ENCODE results near the gene PFN2. TPM values are rescaled to one million over a fixed set of nuclear protein-coding genes. Genes with fewer than 3 reads are reported as not detected.

PFN2 gene
- total RNA-seq, 1 donor from 2014 or later = 98.0 TPM

DNA sequence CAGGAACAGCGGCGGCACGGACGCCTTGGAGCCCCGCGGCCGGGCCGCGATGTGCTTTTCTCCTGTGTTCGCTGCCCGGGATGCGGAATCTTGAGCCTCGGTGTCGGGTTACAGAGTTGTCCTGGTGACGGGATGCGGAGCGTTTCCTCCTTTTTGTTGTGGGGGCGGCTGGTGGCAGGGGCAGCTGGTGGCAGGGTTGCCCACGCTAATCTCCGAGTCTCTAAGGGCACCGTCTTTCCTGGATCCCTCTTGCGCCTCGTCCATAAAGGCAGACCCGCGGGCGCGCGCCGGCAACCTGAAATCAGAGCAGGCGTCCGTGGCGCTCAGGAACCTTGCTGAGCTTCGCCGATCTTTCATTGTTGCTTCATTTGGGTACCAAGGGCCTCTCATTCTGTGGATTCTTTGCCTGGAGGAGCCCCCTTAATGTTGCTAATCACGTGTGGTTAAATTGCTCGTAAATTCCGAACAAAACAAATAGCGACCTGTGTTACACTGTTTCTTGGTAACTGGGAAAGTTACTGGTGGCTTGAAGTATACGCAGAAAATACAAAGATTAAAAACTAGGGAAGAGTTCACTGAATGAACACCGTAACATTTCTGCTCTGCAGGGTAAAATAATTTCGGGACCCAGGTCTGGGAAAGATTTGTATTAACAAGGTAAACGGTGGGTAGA, 844 bp upstream of the PFN2 start:
- no peak for DNase-seq (ENCODE audit: low read depth)
- H3K27me3 ChIP-seq (ENCODE audit: control insufficient read depth, insufficient read depth, low read length) = no peaks in the 10 kb centered on the region
- no peak for TF ChIP-seq CTCF (IDR thresholded peaks at IDR 0.05; ENCODE audit: insufficient read depth, low read length, poor library complexity, severe bottlenecking)
- H3K36me3 ChIP-seq (ENCODE audit: control insufficient read depth, insufficient read depth, low read length) = no peaks in the 10 kb centered on the region
- H3K4me3 ChIP-seq (ENCODE audit: low read depth, low read length) = peak overlapping the region; percentile 97

- peak overlapping the region; percentile 97 for H3K4me3 ChIP-seq (ENCODE audit: low read depth, low read length)
- no peak for DNase-seq (ENCODE audit: low read depth)
- TF ChIP-seq CTCF (IDR thresholded peaks at IDR 0.05; ENCODE audit: insufficient read depth, low read length, poor library complexity, severe bottlenecking) = no peak
These were observed 567 bp downstream of the PFN2 start for GRCh38 chr3:149969940-149970715.

GRCh38 chr3:149969110-149969939, 1.4 kb downstream of the PFN2 start:
- Histone ChIP-seq H3K27me3 (ENCODE audit: control insufficient read depth, insufficient read depth, low read length) (no peaks in the 10 kb centered on the region), H3K36me3 (ENCODE audit: control insufficient read depth, insufficient read depth, low read length) (no peaks in the 10 kb centered on the region), H3K4me3 (ENCODE audit: low read depth, low read length) (peak overlapping the region; percentile 97)
- peak; percentile 18 for TF ChIP-seq CTCF (IDR thresholded peaks at IDR 0.05; ENCODE audit: insufficient read depth, low read length, poor library complexity, severe bottlenecking)
- no peak for DNase-seq (ENCODE audit: low read depth)

More at GRCh38 chr3:149969940-149970715, 567 bp downstream of the PFN2 start:
- Histone ChIP-seq H3K36me3 (ENCODE audit: control insufficient read depth, insufficient read depth, low read length) (no peaks in the 10 kb centered on the region), H3K27me3 (ENCODE audit: control insufficient read depth, insufficient read depth, low read length) (no peaks in the 10 kb centered on the region)

DNA sequence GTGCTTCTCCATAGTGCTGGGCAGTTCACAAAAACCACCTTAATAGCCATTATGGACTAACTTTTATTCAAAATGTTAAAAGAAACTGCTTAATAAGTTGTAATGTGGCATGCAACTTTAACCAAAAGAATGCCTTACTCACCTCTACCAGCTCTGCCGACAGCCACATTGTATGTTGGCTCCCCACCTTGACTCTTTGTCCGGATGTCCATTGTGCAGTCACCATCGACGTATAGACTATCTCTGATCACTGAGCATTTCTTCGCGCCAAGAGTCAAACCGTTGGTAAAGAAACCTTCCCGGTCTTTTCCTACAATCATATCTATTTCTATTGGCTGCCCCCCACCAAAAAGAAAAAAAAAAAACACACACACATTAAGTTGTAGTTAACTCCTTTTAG, 2.5 kb downstream of the PFN2 start:
- TF ChIP-seq CTCF (IDR thresholded peaks at IDR 0.05; ENCODE audit: insufficient read depth, low read length, poor library complexity, severe bottlenecking) = no peak
- H3K4me3 ChIP-seq (ENCODE audit: low read depth, low read length) = peak overlapping the region; percentile 97
- no peaks in the 10 kb centered on the region for H3K36me3 ChIP-seq (ENCODE audit: control insufficient read depth, insufficient read depth, low read length)
- no peak for DNase-seq (ENCODE audit: low read depth)
- H3K27me3 ChIP-seq (ENCODE audit: control insufficient read depth, insufficient read depth, low read length) = no peaks in the 10 kb centered on the region

DNA sequence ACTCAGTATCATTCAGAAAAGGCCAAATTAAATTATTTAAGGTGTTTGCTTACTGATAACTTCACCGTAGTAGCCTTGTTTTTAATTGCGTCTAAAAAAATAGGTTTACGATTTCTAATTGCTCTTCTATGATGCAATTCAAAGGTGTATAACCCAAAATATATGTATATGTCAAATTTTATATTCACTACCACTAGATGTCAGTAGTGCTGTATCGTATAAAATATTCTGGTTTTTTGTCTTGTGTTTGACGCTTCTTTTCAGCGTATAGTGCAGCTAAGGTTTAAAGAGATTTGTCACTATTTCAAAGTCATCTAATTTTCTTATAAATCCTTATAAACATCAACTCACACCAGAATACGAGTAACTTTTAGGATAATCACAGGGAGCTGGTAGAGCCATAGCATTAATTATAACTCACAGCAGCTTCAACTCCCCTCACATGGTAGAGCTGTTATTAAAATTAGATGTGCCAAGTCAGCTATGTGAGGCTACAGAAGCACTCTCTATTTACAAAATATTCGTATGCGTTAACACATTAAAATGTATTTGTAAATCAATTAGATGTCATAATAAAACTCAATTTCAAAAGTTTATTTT, 3.5 kb downstream of the PFN2 start:
- Histone ChIP-seq H3K27me3 (ENCODE audit: control insufficient read depth, insufficient read depth, low read length) (no peaks in the 10 kb centered on the region), H3K4me3 (ENCODE audit: low read depth, low read length) (no peak overlapping the region), H3K36me3 (ENCODE audit: control insufficient read depth, insufficient read depth, low read length) (no peaks in the 10 kb centered on the region)
- DNase-seq (ENCODE audit: low read depth) = no peak
- TF ChIP-seq CTCF (IDR thresholded peaks at IDR 0.05; ENCODE audit: insufficient read depth, low read length, poor library complexity, severe bottlenecking) = peak; percentile 25
